GM20000 (cell line): ENCODE data around the gene ADPGK.

Experiments used
- DNase-seq: peaks from one replicate; pipeline ENCODE4 v3.0.0; 2012; ENCODE audit warnings: low spot score
- CTCF ChIP-seq: IDR thresholded peaks from 2 replicates; pipeline ENCODE4 v1.5.1; 2012; ENCODE audit warnings: mild to moderate bottlenecking, control low read depth; ENCODE audit errors: extremely low read depth, missing control alignments

The ADPGK gene

DNA sequence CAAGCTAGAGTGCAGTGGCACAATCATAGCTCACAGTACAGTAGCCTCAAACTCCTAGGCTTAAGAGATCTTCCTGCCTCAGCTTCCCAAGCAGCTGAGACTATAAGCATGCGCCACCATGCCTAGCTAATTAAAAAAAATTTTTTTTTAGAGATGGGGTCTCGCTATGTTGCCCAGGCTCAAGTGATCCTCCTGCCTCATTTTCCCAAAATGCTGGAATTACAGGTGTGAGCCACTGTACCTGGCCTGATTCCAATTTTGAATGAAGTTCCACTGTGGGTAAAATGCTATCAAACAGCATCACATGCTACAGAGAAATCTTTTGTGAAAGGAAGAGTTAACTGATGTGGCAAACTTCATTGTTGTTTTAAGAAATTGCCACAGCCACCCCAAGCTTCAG is 17.5 kb downstream of the ADPGK start:
- no peak for TF ChIP-seq CTCF
- no peak for DNase-seq

DNA sequence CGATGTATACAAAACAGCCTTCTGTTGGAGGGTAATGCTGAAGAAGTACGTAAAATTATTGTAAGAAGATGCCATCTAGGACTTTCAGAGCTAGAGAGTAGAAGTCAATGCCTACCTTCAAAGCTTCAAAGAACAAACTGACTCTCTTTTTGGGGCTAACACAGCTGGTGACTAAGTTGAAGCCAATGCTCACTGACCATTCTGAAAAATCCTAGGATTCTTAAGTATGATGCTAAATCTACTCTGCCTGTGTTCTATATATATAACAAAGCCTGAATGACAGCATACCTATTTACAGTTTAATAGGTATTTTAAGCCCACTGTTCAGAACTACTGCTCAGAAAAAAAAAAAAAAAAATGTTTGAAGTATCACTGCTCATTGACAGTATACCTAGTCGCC is 18.9 kb downstream of the ADPGK start:
- no peak for DNase-seq
- no peak for TF ChIP-seq CTCF

DNA sequence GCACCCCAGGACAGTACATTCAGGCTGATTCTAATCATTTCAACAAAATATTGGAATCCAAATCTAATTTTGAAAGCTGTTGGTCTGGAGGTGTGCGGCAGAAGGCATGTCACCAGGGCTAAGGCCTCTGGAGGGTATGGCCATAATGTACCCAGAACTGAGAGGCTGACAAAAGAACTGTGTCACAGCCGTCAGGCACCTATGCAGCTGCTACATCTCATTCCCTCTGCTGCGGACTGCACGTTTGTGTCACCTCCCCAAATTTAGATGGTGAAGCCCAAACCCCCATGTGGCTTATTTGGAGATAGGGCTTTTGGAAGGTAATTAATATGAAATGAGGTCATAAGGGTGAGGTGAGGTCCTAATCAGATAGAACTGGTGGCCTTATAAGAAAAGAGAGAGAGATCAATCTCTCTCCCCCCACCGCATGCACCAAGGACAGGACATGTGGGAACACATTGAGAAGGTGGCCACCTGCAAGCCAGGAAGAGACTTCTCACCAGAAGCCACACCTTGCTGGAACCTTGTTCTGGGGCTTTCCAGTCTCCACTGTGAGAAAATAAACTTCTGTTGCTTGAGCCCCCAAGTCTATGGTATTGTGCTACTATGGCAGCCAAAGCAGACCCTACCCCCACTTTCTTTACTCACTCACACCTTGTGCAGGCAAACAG is 22.8 kb downstream of the ADPGK start:
- no peak for TF ChIP-seq CTCF
- DNase-seq, result no peak

GRCh38 chr15:72758182-72758581 is 25.4 kb downstream of the ADPGK start:
- DNase-seq, result no peak
- TF ChIP-seq CTCF, result no peak

- DNase-seq, result no peak
- no peak for TF ChIP-seq CTCF
Observed at GRCh38 chr15:72754096-72754495, 29.5 kb downstream of the ADPGK start.

- no peak for DNase-seq
Observed at GRCh38 chr15:72751751-72752455, 31.7 kb downstream of the ADPGK start.

More at GRCh38 chr15:72751751-72752455, 31.7 kb downstream of the ADPGK start:
- no peak for TF ChIP-seq CTCF
